ENCODE data around the gene GKN2. TPM values are rescaled to one million over a fixed set of nuclear protein-coding genes. Genes with fewer than 3 reads are reported as not detected.

The GKN2 gene
- total RNA-seq, 2 experiments from 2014 or later, result not detected

DNA sequence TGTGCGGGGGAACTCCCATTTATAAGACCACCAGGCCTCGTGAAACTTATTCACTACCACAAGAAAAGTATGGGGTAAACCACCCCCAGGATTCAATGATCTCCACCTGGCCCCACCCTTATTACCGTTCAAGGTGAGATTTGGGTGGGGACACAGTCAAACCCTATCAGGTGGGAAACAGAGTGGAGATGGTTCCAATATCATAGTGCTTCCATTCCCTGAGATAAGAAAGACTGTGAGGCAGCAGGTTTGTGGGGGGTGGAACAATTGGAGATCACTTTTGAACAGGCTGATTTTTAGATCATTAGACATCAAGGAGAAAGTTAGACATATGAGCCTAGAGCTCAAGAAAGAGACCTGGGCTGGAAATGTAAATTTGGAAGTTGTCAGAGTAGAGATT is 39.3 kb downstream of the GKN2 start:
- H3K4me1 Mint-ChIP-seq (ENCODE audit: low read depth), result peaks cover 21% of the 10 kb centered on the region
- H3K9me3 Mint-ChIP-seq, result no peaks in the 10 kb centered on the region
- intact Hi-C loops (cut with micrococcal nuclease), result no loop called here
- DNase-seq, result no peak
- H3K4me3 Mint-ChIP-seq, result no peak overlapping the region
- CTCF ChIA-PET, result interaction anchor here (0.9 to 2.8 kb wide), 4 partner anchors 12 to 204 kb away, joined by 3 to 16 read pairs (median 6); no protein-coding TSS in a partner anchor
- no peak overlapping the region for H3K27ac Mint-ChIP-seq
- H3K27me3 Mint-ChIP-seq (ENCODE audit: low read depth), result no peaks in the 10 kb centered on the region
- no peaks in the 10 kb centered on the region for H3K36me3 Mint-ChIP-seq (ENCODE audit: low read depth)

DNA sequence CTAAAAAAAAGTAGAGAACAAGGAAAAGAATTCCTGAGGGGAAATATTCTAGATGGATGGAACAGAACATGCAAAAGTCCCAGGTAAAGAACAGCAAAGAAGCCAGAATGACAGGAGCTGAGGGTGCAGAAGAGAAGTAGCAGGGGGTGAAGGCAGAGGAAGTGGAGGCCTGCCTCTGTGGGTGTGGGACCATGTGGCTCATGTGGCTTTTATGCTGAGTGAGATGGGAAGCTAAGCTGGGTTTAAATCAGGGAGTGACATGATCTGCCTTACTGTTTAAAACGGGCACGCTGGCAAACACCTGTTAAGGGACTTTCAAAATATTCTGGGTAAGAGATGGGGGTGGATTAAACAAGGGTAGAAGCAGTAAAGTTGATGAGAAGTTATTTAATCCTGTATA is 40.0 kb downstream of the GKN2 start:
- Mint-ChIP-seq H3K36me3 (ENCODE audit: low read depth) (no peaks in the 10 kb centered on the region), H3K27me3 (ENCODE audit: low read depth) (no peaks in the 10 kb centered on the region), H3K27ac (no peak overlapping the region), H3K4me3 (no peak overlapping the region), H3K9me3 (no peaks in the 10 kb centered on the region), H3K4me1 (ENCODE audit: low read depth) (peaks cover 27% of the 10 kb centered on the region)
- intact Hi-C loops (cut with micrococcal nuclease), result no loop called here
- peak; percentile 59 for DNase-seq
- CTCF ChIA-PET, result interaction anchor here (1.2 to 1.8 kb wide), 3 partner anchors 13 to 204 kb away, joined by 5 to 12 read pairs (median 6); no protein-coding TSS in a partner anchor

DNA sequence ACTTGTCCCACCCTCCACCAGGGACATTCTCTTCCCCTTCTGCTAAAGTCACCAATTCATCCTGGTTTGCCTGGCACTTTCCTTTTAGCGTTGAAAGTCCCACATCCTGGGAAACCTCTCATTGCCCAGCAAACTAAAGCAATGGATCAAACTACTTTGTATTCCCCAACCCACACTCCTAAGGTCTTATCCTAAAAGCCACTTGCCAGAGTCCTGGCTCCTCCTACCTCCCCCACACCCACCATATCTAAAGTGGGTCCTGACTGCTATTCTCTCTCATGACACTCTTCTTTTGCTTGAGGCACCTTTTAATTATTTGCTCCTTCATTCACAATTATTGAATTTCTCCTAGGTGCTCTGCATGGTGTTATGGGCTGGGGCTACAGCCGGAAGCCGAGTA is 40.6 kb downstream of the GKN2 start:
- H3K27ac Mint-ChIP-seq, result no peak overlapping the region
- no peak for DNase-seq
- H3K36me3 Mint-ChIP-seq (ENCODE audit: low read depth), result no peaks in the 10 kb centered on the region
- H3K9me3 Mint-ChIP-seq, result no peaks in the 10 kb centered on the region
- CTCF ChIA-PET, result interaction anchor here (0.7 to 1.8 kb wide), 7 partner anchors 13 to 459 kb away, joined by 3 to 12 read pairs (median 3); no protein-coding TSS in a partner anchor
- H3K4me3 Mint-ChIP-seq, result no peak overlapping the region
- peaks cover 31% of the 10 kb centered on the region for H3K4me1 Mint-ChIP-seq (ENCODE audit: low read depth)
- no peaks in the 10 kb centered on the region for H3K27me3 Mint-ChIP-seq (ENCODE audit: low read depth)
- intact Hi-C loops (cut with micrococcal nuclease), result no loop called here

DNA sequence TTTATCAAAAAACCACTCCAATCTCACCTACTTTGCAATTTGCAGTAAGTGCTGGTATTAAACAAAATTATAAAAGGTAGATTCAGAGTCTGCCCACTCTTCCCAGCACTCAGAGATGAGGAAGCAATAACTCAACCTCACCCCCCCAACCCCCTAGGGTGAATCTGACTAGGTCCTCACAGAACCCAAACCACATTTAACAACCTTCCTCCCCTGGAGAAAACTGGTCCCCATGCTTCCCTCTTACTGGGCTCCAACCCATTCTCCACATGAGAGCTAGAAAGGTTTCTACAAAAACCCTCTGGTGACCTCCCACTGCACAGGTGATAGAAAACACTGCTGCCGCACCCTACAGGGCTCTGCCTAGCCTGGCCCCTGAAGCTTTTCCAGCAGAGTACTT is 41.0 kb downstream of the GKN2 start:
- intact Hi-C loops (cut with micrococcal nuclease), result no loop called here
- Mint-ChIP-seq H3K4me1 (ENCODE audit: low read depth) (peaks cover 33% of the 10 kb centered on the region), H3K27me3 (ENCODE audit: low read depth) (no peaks in the 10 kb centered on the region), H3K36me3 (ENCODE audit: low read depth) (no peaks in the 10 kb centered on the region), H3K4me3 (no peak overlapping the region), H3K27ac (no peak overlapping the region), H3K9me3 (no peaks in the 10 kb centered on the region)
- peak; percentile 33 for DNase-seq
- CTCF ChIA-PET, result interaction anchor here (0.7 to 1.8 kb wide), 7 partner anchors 14 to 459 kb away, joined by 3 to 12 read pairs (median 3); no protein-coding TSS in a partner anchor

DNA sequence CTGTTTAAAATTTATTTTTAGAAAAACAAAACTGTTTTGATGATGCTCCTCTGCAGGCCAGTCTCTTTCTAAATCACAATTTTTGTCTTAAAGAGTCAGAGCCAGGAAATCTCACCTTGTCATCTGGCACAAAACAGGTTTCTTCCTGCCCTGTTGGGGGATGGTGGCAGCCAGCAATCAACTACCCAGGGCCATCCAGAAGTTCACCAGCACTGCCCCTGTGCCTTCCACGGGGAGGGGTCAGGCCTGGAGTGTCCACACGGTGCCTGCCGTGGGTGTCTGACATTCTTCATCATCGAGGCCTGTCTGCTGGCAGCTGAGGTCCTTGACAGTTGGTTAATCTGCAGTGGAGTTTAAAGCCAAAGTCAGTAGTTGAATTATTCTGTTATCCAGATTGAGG is 41.4 kb downstream of the GKN2 start:
- H3K27ac Mint-ChIP-seq, result no peak overlapping the region
- peak; percentile 50 for DNase-seq
- H3K27me3 Mint-ChIP-seq (ENCODE audit: low read depth), result no peaks in the 10 kb centered on the region
- H3K4me1 Mint-ChIP-seq (ENCODE audit: low read depth), result peaks cover 34% of the 10 kb centered on the region
- H3K4me3 Mint-ChIP-seq, result no peak overlapping the region
- intact Hi-C loops (cut with micrococcal nuclease), result no loop called here
- no peaks in the 10 kb centered on the region for H3K9me3 Mint-ChIP-seq
- CTCF ChIA-PET, result interaction anchor here (0.7 to 1.8 kb wide), 6 partner anchors 14 to 458 kb away, joined by 3 to 12 read pairs (median 3); no protein-coding TSS in a partner anchor
- no peaks in the 10 kb centered on the region for H3K36me3 Mint-ChIP-seq (ENCODE audit: low read depth)

DNA sequence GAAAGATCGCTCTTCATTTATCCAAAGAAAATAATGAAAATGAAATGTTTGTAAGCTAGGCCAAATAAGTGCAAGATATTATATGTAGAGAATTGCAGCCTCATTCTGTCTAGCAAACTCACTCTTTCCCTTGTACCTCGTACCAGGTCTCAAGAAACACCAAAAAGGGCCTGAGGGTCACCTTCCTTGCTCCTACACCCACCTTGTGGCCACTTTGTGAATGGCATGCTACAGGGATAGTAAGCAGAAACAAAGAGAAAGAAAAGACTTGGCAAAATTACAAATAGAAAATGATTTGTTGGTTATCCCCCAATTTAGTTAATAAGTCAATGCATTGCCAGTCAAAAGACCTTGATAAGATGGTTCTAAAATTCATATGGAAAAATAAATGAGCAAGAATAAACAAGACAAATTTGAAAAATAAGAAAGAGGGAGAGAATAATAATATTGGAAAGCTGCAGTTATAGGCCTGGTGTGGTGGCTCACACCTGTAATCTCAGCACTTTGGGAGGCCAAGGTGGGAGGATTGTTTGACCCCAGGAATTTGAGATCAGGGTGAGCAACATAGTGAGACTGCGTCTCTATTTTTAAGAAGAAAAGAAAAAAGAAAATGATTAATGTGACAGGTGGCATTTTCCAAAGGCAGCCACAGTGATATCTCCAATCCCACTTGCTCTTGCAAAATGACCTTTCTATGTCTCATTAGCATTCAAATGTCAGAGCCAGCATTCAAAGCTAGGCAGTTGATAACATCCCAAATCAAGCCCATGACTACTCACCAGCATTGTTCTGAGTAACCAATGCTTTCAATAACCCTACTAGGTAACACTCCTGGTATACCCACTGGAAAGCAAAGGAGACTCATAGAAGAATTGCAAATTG is 42.7 kb downstream of the GKN2 start:
- Mint-ChIP-seq H3K9me3 (no peaks in the 10 kb centered on the region), H3K4me1 (ENCODE audit: low read depth) (peaks cover 34% of the 10 kb centered on the region), H3K27me3 (ENCODE audit: low read depth) (no peaks in the 10 kb centered on the region), H3K36me3 (ENCODE audit: low read depth) (no peaks in the 10 kb centered on the region), H3K4me3 (no peak overlapping the region), H3K27ac (peak overlapping the region; percentile 68)
- DNase-seq, result peak; percentile 92
- CTCF ChIA-PET, result interaction anchor here (0.6 to 5.3 kb wide), 20 partner anchors 10 to 1531 kb away, joined by 3 to 61 read pairs (median 4); no protein-coding TSS in a partner anchor
- intact Hi-C loops (cut with micrococcal nuclease), result loop anchor here (1.0 to 5.0 kb wide), 5 partner anchors 53 to 847 kb away; partner anchors contain the start of gene C1D

DNA sequence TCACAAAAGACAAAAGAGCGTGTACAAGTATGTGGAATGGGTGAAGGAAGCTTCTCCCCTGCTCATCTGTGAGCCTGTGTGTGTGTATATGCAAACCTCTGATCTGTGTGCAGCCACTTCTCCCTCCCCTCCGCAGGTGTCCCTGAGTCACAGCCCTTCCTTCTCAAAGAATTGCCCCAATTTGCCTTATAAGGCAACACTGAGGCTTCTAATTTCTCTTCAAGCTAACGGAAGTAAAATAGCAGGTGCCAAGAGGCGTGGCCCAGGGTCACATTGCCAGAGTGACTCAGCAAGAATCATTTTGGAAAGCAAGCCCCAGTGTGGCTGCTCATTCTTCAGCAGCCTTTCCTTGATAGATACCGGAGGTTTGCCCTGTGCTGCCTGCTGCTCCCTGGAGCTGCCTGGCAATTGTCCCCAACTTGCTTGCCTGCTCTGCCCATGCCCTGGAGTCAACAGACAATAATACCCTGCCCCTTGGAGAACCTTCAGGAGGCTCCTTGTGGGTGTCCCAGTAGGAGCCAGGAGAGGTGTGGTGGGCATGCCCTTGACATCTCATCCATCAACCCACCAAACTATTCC is 44.2 kb downstream of the GKN2 start:
- H3K27ac Mint-ChIP-seq, result peak overlapping the region; percentile 95
- H3K9me3 Mint-ChIP-seq, result no peaks in the 10 kb centered on the region
- no peaks in the 10 kb centered on the region for H3K36me3 Mint-ChIP-seq (ENCODE audit: low read depth)
- intact Hi-C loops (cut with micrococcal nuclease), result loop anchor here (1.0 to 5.0 kb wide), 11 partner anchors 51 to 846 kb away; partner anchors contain the start of genes APLF, C1D and FBXO48
- H3K4me1 Mint-ChIP-seq (ENCODE audit: low read depth), result peaks cover 34% of the 10 kb centered on the region
- CTCF ChIA-PET, result interaction anchor here (0.8 to 5.3 kb wide), 31 partner anchors 9 to 468 kb away, joined by 3 to 61 read pairs (median 6); partner anchors contain the start of genes APLF and FBXO48
- peak; percentile 96 for DNase-seq
- H3K27me3 Mint-ChIP-seq (ENCODE audit: low read depth), result no peaks in the 10 kb centered on the region
- H3K4me3 Mint-ChIP-seq, result peak overlapping the region; percentile 50

DNA sequence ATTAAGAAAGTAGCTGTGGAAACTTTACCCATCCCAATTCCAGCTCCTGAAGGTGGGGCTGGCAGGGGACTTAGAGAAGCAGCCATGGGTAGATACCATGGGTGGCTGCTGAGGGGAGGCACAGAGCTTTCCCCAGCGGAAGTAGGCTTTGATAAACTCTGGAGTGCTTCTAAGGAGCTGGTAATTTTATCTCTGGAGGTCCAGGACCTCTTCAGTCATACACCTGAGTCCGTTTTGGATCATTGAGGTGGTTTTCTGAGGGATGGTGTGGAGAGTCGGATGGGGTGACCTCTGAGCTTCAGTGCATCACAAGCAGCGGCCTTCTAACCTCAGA is 44.8 kb downstream of the GKN2 start:
- H3K27ac Mint-ChIP-seq, result peak overlapping the region; percentile 95
- CTCF ChIA-PET, result interaction anchor here (0.7 to 5.3 kb wide), 31 partner anchors 9 to 468 kb away, joined by 3 to 61 read pairs (median 5); partner anchors contain the start of genes APLF, ARHGAP25 and FBXO48
- H3K36me3 Mint-ChIP-seq (ENCODE audit: low read depth), result no peaks in the 10 kb centered on the region
- peaks cover 34% of the 10 kb centered on the region for H3K4me1 Mint-ChIP-seq (ENCODE audit: low read depth)
- no peak for DNase-seq
- H3K4me3 Mint-ChIP-seq, result peak overlapping the region; percentile 40
- H3K27me3 Mint-ChIP-seq (ENCODE audit: low read depth), result no peaks in the 10 kb centered on the region
- no peaks in the 10 kb centered on the region for H3K9me3 Mint-ChIP-seq
- intact Hi-C loops (cut with micrococcal nuclease), result loop anchor here (1.0 to 5.0 kb wide), 11 partner anchors 51 to 845 kb away; partner anchors contain the start of genes APLF, C1D and FBXO48

DNA sequence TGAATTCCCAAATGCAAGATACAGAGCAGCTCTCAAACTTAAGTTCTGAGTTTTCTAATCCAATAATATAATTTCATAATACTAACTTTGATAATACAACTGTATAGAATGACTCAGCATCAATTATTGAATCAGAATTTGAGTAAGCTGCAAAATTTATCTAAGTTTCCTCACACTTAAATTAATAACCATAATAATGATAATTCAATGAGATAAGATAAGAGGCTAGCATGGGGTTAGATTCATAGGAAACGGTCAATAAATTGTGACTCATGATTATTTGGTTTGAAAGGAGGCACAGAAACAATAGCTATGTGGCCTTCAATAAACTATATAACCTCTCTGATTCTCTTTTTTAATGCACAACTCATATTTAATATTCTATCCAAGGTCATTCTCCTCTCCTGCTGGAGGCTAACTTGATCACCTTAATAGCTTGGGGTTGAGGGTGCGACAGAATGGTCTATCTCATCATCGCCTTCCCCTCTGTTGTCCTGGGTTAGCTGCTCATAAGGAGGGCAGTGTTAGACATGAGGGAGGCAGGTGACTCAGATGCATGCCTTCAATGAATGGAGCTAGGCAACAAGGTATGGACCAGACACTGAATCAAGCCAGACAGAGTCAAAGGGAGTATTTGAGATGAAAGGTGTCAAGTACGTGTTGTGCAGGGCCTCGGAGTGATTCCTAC is 45.3 kb downstream of the GKN2 start:
- DNase-seq, result peak; percentile 33
- CTCF ChIA-PET, result interaction anchor here (0.7 to 5.3 kb wide), 27 partner anchors 10 to 467 kb away, joined by 3 to 61 read pairs (median 6); partner anchors contain the start of genes APLF, ARHGAP25 and FBXO48
- no peaks in the 10 kb centered on the region for H3K9me3 Mint-ChIP-seq
- H3K27me3 Mint-ChIP-seq (ENCODE audit: low read depth), result no peaks in the 10 kb centered on the region
- peaks cover 34% of the 10 kb centered on the region for H3K4me1 Mint-ChIP-seq (ENCODE audit: low read depth)
- peak overlapping the region; percentile 95 for H3K27ac Mint-ChIP-seq
- no peak overlapping the region for H3K4me3 Mint-ChIP-seq
- intact Hi-C loops (cut with micrococcal nuclease), result loop anchor here (5.0 kb wide), 1 partner anchor 50 kb away; no protein-coding TSS in a partner anchor
- no peaks in the 10 kb centered on the region for H3K36me3 Mint-ChIP-seq (ENCODE audit: low read depth)

DNA sequence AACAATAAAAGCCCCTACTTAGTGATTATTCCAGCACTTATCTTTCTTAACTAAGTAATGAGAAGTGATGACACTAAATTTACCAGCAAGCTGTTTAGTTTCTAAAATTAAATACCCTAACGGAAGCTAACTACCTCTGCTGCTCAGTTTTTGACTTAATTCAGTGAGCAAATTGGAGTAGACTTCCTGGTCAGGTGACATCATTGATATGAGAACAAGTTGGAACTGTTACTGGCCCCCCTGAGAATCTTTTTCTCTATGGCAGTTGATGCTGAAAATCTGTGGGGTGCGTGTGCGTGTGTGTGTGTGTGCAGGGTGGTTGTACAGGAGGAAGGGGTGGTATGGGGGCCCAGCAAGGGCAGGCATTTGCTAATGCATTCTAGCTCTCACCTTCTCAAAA is 46.0 kb downstream of the GKN2 start:
- CTCF ChIA-PET, result interaction anchor here (1.1 to 5.3 kb wide), 7 partner anchors 19 to 311 kb away, joined by 3 to 61 read pairs (median 10); no protein-coding TSS in a partner anchor
- no peak overlapping the region for H3K4me3 Mint-ChIP-seq

DNA sequence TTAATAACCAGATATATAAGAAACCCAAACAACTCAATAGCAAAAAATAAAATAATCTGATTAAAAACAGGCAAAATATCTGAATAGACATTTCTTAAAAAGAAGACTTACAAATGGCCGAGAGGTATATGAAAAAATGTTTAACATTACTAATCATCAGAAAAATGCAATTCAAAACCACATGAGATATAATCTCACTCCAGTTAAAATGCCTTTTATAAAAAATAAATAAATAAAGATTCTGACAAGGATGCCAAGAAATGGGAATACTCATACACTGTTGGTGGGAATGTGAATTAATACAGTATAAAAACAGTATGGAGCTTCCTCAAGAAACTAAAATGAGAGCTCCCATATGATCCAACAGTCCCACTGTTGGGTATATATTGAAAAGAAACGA is 47.6 kb downstream of the GKN2 start:
- CTCF ChIA-PET, result interaction anchor here (0.5 to 1.4 kb wide), 2 partner anchors 8 to 153 kb away, joined by 3 to 5 read pairs; no protein-coding TSS in a partner anchor
- no peak for DNase-seq
- H3K27ac Mint-ChIP-seq, result no peak overlapping the region
- H3K9me3 Mint-ChIP-seq, result peaks cover 11% of the 10 kb centered on the region
- peaks cover 3% of the 10 kb centered on the region for H3K36me3 Mint-ChIP-seq (ENCODE audit: low read depth)
- H3K4me1 Mint-ChIP-seq (ENCODE audit: low read depth), result peaks cover 30% of the 10 kb centered on the region
- H3K4me3 Mint-ChIP-seq, result no peak overlapping the region
- intact Hi-C loops (cut with micrococcal nuclease), result loop anchor here (5.0 kb wide), 1 partner anchor 48 kb away; no protein-coding TSS in a partner anchor
- no peaks in the 10 kb centered on the region for H3K27me3 Mint-ChIP-seq (ENCODE audit: low read depth)

More for the DNA sequence above, 46.0 kb downstream of the GKN2 start:
- Mint-ChIP-seq H3K36me3 (ENCODE audit: low read depth) (peaks cover 3% of the 10 kb centered on the region), H3K4me1 (ENCODE audit: low read depth) (peaks cover 34% of the 10 kb centered on the region), H3K27me3 (ENCODE audit: low read depth) (no peaks in the 10 kb centered on the region), H3K27ac (no peak overlapping the region), H3K9me3 (peaks cover 4% of the 10 kb centered on the region)
- DNase-seq, result no peak
- intact Hi-C loops (cut with micrococcal nuclease), result loop anchor here (5.0 kb wide), 1 partner anchor 49 kb away; no protein-coding TSS in a partner anchor

Measured in activated naive CD4-positive, alpha-beta T cell treated with anti-CD3 and anti-CD28 coated beads for 36 hours (primary cell).